WTC11 (cell line): ENCODE data around the gene AK5. TPM values are rescaled to one million over a fixed set of nuclear protein-coding genes. Genes with fewer than 3 reads are reported as not detected.

ENCODE experiments used
- ATAC-seq: fragments of 200-7000 bp; cut with Tn5 transposase; 2 replicates; pipeline ENCODE4 v1.10.0; 2021; ENCODE audit warnings: mild to moderate bottlenecking, moderate library complexity
- CTCF ChIA-PET: fragments of 300-600 bp; sonication (Branson Sonifier 250); formaldehyde crosslinking; loops from one replicate; lab custom pipeline; 2021; ENCODE audit warnings: antibody characterized with exemption; lab: Charles Lee
- POLR2A ChIA-PET: fragments of 350-600 bp; sonication (Branson Sonifier 250); formaldehyde crosslinking; loops from one replicate; lab custom pipeline; 2021; ENCODE audit warnings: antibody characterized with exemption; lab: Charles Lee
- DNase-seq: peaks from one replicate; pipeline ENCODE4 v3.0.0; 2021; ENCODE audit warnings: low spot score
- H3K27ac Mint-ChIP-seq: 2 replicates; pipeline ENCODE4 v1.8.0; 2021; ENCODE audit warnings: mixed read lengths
- H3K27me3 Mint-ChIP-seq: 2 replicates; pipeline ENCODE4 v1.8.0; 2021; ENCODE audit warnings: low read depth, mild to moderate bottlenecking, moderate library complexity, mixed read lengths
- H3K36me3 Mint-ChIP-seq: 2 replicates; pipeline ENCODE4 v1.8.0; 2021; ENCODE audit warnings: mixed read lengths
- H3K4me1 Mint-ChIP-seq: 2 replicates; pipeline ENCODE4 v1.8.0; 2022; ENCODE audit warnings: mixed read lengths
- H3K4me3 Mint-ChIP-seq: 2 replicates; pipeline ENCODE4 v1.8.0; 2021; ENCODE audit warnings: mild to moderate bottlenecking, moderate library complexity, mixed read lengths
- H3K9me3 Mint-ChIP-seq: 2 replicates; pipeline ENCODE4 v1.8.0; 2021; ENCODE audit warnings: mixed read lengths
- ATF6 ChIP-seq: sonication (generic); formaldehyde crosslinking; IDR thresholded peaks from 2 replicates; pipeline ENCODE4 v1.8.1; 2023; ENCODE audit warnings: mild to moderate bottlenecking, missing genetic modification reagents
- CREB1 ChIP-seq: sonication (generic); formaldehyde crosslinking; IDR thresholded peaks from 2 replicates; pipeline ENCODE4 v1.8.0; 2023; ENCODE audit warnings: mild to moderate bottlenecking, missing genetic modification reagents
- CREM ChIP-seq: sonication (generic); formaldehyde crosslinking; IDR thresholded peaks from 2 replicates; pipeline ENCODE4 v1.8.1; 2022; ENCODE audit warnings: mild to moderate bottlenecking, missing genetic modification reagents, moderate library complexity
- E2F5 ChIP-seq: sonication (generic); formaldehyde crosslinking; IDR thresholded peaks from 2 replicates; pipeline ENCODE4 v1.8.1; 2022; ENCODE audit warnings: mild to moderate bottlenecking, moderate library complexity, missing genetic modification reagents
- ESRRA ChIP-seq: sonication (generic); formaldehyde crosslinking; IDR thresholded peaks from 2 replicates; pipeline ENCODE4 v1.8.1; 2022; ENCODE audit warnings: mild to moderate bottlenecking, missing genetic modification reagents, borderline replicate concordance
- ETV6 ChIP-seq: sonication (generic); formaldehyde crosslinking; IDR thresholded peaks from 2 replicates; pipeline ENCODE4 v1.8.1; 2022; ENCODE audit warnings: mild to moderate bottlenecking, missing genetic modification reagents
- MLX ChIP-seq: sonication (generic); formaldehyde crosslinking; IDR thresholded peaks from 2 replicates; pipeline ENCODE4 v1.8.1; 2023; ENCODE audit warnings: mild to moderate bottlenecking, missing genetic modification reagents, moderate library complexity
- MXD4 ChIP-seq: fragments of 250-450 bp; sonication (Bioruptor Pico); IDR thresholded peaks from 2 replicates; pipeline ENCODE4 v1.8.0; 2021; ENCODE audit warnings: mild to moderate bottlenecking, moderate library complexity, borderline replicate concordance
- NFATC4 ChIP-seq: fragments of 250-450 bp; sonication (Bioruptor Pico); IDR thresholded peaks from 2 replicates; pipeline ENCODE4 v1.9.0; 2021; ENCODE audit warnings: mild to moderate bottlenecking
- PRDM15 ChIP-seq: sonication (generic); formaldehyde crosslinking; IDR thresholded peaks from 2 replicates; pipeline ENCODE4 v1.8.0; 2022; ENCODE audit warnings: missing genetic modification reagents
- SMAD3 ChIP-seq: sonication (generic); formaldehyde crosslinking; IDR thresholded peaks from 2 replicates; pipeline ENCODE4 v1.8.0; 2022; ENCODE audit warnings: missing genetic modification reagents, mild to moderate bottlenecking, borderline replicate concordance
- ZBTB43 ChIP-seq: sonication (generic); formaldehyde crosslinking; IDR thresholded peaks from 2 replicates; pipeline ENCODE4 v1.8.1; 2023; ENCODE audit warnings: mild to moderate bottlenecking, missing genetic modification reagents
- ZNF317 ChIP-seq: sonication (generic); formaldehyde crosslinking; IDR thresholded peaks from 2 replicates; pipeline ENCODE4 v1.8.1; 2023; ENCODE audit warnings: low read depth, mild to moderate bottlenecking, moderate library complexity, missing genetic modification reagents, borderline replicate concordance
- ZNF423 ChIP-seq: fragments of 250-450 bp; sonication (Bioruptor Pico); IDR thresholded peaks from 2 replicates; pipeline ENCODE4 v2.1.2; 2022; ENCODE audit warnings: mild to moderate bottlenecking, moderate library complexity
- ZNF512 ChIP-seq: sonication (generic); formaldehyde crosslinking; IDR thresholded peaks from 2 replicates; pipeline ENCODE4 v1.8.1; 2022; ENCODE audit warnings: missing genetic modification reagents, borderline replicate concordance
- ZNF671 ChIP-seq: fragments of 250-450 bp; sonication (Bioruptor Pico); IDR thresholded peaks from 2 replicates; pipeline ENCODE4 v1.8.0; 2021; ENCODE audit warnings: mild to moderate bottlenecking
- total RNA-seq: library from RNA; stranded (reverse); gene quantifications from 3 replicates; pipeline ENCODE4 v1.2.3, GENCODE V29; 2021
- TF ChIP-seq, protein P1 (sequence below): sonication (generic); formaldehyde crosslinking; IDR thresholded peaks from 2 replicates; pipeline ENCODE4 v1.8.1; 2022; ENCODE audit warnings: low read depth, missing genetic modification reagents, borderline replicate concordance
- TF ChIP-seq, protein P2 (sequence below): sonication (generic); formaldehyde crosslinking; IDR thresholded peaks from 2 replicates; pipeline ENCODE4 v1.8.0; 2023; ENCODE audit warnings: missing genetic modification reagents
- TF ChIP-seq, protein P3 (sequence below): sonication (generic); formaldehyde crosslinking; IDR thresholded peaks from 2 replicates; pipeline ENCODE4 v1.8.0; 2022; ENCODE audit warnings: mild to moderate bottlenecking, missing genetic modification reagents
- TF ChIP-seq, protein P4 (sequence below): fragments of 250-450 bp; sonication (Bioruptor Pico); IDR thresholded peaks from 2 replicates; pipeline ENCODE4 v1.9.0; 2021; ENCODE audit warnings: mild to moderate bottlenecking

AK5 gene
- total RNA-seq, 1 experiment from 2014 or later, result 3.0 TPM

- TF ChIP-seq PRDM15 (CRISPR knock-in tag), result no peak
- TF ChIP-seq, protein P1, sequence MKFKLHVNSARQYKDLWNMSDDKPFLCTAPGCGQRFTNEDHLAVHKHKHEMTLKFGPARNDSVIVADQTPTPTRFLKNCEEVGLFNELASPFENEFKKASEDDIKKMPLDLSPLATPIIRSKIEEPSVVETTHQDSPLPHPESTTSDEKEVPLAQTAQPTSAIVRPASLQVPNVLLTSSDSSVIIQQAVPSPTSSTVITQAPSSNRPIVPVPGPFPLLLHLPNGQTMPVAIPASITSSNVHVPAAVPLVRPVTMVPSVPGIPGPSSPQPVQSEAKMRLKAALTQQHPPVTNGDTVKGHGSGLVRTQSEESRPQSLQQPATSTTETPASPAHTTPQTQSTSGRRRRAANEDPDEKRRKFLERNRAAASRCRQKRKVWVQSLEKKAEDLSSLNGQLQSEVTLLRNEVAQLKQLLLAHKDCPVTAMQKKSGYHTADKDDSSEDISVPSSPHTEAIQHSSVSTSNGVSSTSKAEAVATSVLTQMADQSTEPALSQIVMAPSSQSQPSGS, result no peak
Measured at GRCh38 chr1:77360256-77360655, 78.4 kb downstream of the AK5 start (continued).

DNA sequence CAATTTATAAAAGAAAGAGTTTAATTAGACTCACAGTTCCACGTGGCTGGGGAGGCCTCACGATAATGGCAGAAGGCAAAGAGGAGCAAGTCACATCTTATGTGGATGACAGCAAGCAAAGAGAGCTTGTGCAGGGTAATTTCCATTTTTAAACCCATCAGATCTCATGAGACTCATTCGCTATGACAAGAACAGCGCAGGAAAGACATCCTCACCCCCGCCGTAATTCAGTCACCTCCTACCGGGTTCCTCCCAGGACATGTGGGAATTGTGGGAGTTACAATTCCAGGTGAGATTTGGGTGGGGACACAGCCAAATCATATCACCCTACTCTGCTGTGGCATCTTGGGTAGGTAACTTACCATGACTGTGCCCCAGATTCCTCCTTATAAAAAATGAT lies 79.8 kb downstream of the AK5 start:
- CTCF ChIA-PET, result no interaction called here
- Mint-ChIP-seq H3K4me3 (no peak overlapping the region), H3K27me3 (no peaks in the 10 kb centered on the region), H3K36me3 (no peaks in the 10 kb centered on the region), H3K4me1 (peaks cover 4% of the 10 kb centered on the region; the same call in 1 of the 2 replicates), H3K27ac (no peak overlapping the region), H3K9me3 (no peaks in the 10 kb centered on the region)
- DNase-seq, result no peak
- POLR2A ChIA-PET, result interaction anchor here (0.6 kb wide), 1 partner anchor 22 kb away, joined by 9 read pairs; no protein-coding TSS in a partner anchor
- no peak for ATAC-seq
- no peak for TF ChIP-seq MLX (CRISPR knock-in tag)
- TF ChIP-seq ZNF671, result no peak
- no peak for TF ChIP-seq ATF6 (CRISPR knock-in tag)
- no peak for TF ChIP-seq ESRRA (CRISPR knock-in tag)
- no peak for TF ChIP-seq E2F5 (CRISPR knock-in tag)
- TF ChIP-seq, protein P2, sequence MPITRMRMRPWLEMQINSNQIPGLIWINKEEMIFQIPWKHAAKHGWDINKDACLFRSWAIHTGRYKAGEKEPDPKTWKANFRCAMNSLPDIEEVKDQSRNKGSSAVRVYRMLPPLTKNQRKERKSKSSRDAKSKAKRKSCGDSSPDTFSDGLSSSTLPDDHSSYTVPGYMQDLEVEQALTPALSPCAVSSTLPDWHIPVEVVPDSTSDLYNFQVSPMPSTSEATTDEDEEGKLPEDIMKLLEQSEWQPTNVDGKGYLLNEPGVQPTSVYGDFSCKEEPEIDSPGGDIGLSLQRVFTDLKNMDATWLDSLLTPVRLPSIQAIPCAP (CRISPR knock-in tag), result no peak
- TF ChIP-seq ZNF423 (CRISPR knock-in tag), result no peak
- no peak for TF ChIP-seq ZBTB43
- no peak for TF ChIP-seq CREM
- no peak for TF ChIP-seq NFATC4 (CRISPR knock-in tag)
- TF ChIP-seq SMAD3 (CRISPR knock-in tag), result no peak
- TF ChIP-seq ZNF317 (CRISPR knock-in tag), result no peak
- no peak for TF ChIP-seq ZNF512 (CRISPR knock-in tag)
- no peak for TF ChIP-seq MXD4 (CRISPR knock-in tag)
- TF ChIP-seq CREB1 (CRISPR knock-in tag), result no peak
- TF ChIP-seq ETV6 (CRISPR knock-in tag), result no peak
- TF ChIP-seq, protein P3, sequence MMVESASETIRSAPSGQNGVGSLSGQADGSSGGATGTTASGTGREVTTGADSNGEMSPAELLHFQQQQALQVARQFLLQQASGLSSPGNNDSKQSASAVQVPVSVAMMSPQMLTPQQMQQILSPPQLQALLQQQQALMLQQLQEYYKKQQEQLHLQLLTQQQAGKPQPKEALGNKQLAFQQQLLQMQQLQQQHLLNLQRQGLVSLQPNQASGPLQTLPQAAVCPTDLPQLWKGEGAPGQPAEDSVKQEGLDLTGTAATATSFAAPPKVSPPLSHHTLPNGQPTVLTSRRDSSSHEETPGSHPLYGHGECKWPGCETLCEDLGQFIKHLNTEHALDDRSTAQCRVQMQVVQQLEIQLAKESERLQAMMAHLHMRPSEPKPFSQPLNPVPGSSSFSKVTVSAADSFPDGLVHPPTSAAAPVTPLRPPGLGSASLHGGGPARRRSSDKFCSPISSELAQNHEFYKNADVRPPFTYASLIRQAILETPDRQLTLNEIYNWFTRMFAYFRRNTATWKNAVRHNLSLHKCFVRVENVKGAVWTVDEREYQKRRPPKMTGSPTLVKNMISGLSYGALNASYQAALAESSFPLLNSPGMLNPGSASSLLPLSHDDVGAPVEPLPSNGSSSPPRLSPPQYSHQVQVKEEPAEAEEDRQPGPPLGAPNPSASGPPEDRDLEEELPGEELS (CRISPR knock-in tag), result no peak
- TF ChIP-seq, protein P4, sequence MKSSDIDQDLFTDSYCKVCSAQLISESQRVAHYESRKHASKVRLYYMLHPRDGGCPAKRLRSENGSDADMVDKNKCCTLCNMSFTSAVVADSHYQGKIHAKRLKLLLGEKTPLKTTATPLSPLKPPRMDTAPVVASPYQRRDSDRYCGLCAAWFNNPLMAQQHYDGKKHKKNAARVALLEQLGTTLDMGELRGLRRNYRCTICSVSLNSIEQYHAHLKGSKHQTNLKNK, result no peak
